Fibroblast of peridontal ligament (primary cell): ENCODE measurements around the gene FAM131A.
"Not testable (repeated sequence)": the region's sequence is repeated elsewhere in the genome, so short reads cannot be mapped to it uniquely, and the experiment has no call there.

Experiments
- DNase-seq: peaks from one replicate; pipeline ENCODE4 v3.0.0-alpha.2; 2010; ENCODE audit errors: extremely low read depth

Gene FAM131A

DNA sequence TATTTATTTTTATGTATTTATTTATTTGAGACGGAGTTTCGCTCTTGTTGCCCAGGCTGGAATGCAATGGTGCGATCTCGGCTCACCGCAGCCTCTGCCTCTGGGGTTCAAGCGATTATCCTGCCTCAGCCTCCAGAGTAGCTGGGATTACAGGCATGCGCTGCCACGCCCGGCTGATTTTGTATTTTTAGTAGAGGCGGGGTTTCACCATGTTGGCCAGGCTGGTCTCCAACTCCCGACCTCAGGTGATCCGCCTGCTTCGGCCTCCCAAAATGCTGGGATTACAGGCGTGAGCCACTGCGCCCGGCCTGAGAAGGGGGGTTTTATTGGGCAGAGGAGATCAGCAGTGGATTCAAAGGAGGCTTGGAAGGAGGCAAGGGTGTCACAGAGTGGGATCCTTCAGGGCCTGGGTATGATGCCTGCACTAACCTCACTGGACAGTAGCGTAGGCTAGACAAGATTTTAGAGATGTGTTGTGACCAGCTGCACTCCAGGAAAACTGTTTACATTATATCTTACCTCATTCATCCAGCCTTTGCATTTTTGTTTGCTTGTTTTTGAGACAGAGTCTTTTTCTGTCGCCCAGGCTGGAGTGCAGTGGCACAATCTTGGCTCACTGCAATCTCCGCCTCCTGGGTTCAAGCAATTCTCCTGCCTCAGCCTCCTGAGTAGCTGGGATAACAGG lies 2.2 kb downstream of the FAM131A start:
- not testable (repeated sequence) for DNase-seq

DNA sequence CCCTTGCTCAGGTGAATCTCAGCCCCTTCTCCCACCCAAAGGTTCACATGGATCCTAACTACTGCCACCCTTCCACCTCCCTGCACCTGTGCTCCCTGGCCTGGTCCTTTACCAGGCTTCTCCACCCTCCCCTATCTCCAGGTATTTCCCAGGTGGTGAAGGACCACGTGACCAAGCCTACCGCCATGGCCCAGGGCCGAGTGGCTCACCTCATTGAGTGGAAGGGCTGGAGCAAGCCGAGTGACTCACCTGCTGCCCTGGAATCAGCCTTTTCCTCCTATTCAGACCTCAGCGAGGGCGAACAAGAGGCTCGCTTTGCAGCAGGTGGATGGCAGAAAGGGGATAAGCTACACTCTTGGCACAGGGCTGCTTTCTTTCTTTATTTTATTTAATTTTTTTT lies 4.5 kb downstream of the FAM131A start:
- no peak for DNase-seq

DNA sequence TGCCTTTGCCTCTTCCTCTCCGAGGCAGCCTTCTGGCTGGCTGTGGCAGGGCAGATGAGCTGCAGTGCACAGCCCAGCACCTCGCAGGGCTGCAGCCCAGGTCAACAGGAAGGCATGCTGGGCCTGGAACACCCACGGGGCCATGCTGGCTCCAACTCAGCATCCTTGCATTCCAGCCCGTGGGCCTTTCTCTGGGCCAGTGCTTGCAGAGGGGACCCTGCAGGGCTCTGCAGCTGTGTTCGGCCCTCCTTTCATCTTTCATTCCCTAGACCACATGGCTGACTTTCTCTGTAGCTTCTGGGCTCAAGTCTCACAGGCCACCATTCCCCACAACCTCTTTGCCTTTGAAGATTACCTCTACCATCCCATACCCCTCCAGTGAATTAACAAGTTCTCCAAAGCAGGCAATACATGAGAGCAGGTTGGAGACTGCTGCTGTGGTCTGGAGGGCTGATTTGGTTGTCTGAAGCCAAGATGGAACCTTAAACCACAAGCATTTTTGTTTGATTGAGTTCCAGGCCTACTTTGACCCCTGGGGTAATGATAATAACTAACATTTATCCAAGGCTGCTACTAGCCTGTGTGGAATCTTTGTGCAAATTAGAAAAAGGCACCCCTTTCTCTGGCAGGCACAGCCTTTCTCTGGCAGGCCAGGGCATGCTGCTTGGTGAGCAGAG lies 5.9 kb downstream of the FAM131A start:
- DNase-seq = peak; percentile 74

DNA sequence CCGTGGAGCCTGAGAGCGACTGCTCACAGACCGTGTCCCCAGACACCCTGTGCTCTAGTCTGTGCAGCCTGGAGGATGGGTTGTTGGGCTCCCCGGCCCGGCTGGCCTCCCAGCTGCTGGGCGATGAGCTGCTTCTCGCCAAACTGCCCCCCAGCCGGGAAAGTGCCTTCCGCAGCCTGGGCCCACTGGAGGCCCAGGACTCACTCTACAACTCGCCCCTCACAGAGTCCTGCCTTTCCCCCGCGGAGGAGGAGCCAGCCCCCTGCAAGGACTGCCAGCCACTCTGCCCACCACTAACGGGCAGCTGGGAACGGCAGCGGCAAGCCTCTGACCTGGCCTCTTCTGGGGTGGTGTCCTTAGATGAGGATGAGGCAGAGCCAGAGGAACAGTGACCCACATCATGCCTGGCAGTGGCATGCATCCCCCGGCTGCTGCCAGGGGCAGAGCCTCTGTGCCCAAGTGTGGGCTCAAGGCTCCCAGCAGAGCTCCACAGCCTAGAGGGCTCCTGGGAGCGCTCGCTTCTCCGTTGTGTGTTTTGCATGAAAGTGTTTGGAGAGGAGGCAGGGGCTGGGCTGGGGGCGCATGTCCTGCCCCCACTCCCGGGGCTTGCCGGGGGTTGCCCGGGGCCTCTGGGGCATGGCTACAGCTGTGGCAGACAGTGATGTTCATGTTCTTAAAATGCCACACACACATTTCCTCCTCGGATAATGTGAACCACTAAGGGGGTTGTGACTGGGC lies 7.3 kb downstream of the FAM131A start:
- DNase-seq = no peak

DNA sequence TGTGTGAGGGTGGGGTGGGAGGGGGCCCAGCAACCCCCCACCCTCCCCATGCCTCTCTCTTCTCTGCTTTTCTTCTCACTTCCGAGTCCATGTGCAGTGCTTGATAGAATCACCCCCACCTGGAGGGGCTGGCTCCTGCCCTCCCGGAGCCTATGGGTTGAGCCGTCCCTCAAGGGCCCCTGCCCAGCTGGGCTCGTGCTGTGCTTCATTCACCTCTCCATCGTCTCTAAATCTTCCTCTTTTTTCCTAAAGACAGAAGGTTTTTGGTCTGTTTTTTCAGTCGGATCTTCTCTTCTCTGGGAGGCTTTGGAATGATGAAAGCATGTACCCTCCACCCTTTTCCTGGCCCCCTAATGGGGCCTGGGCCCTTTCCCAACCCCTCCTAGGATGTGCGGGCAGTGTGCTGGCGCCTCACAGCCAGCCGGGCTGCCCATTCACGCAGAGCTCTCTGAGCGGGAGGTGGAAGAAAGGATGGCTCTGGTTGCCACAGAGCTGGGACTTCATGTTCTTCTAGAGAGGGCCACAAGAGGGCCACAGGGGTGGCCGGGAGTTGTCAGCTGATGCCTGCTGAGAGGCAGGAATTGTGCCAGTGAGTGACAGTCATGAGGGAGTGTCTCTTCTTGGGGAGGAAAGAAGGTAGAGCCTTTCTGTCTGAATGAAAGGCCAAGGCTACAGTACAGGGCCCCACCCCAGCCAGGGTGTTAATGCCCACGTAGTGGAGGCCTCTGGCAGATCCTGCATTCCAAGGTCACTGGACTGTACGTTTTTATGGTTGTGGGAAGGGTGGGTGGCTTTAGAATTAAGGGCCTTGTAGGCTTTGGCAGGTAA lies 8.1 kb downstream of the FAM131A start:
- DNase-seq = peak; percentile 49

DNA sequence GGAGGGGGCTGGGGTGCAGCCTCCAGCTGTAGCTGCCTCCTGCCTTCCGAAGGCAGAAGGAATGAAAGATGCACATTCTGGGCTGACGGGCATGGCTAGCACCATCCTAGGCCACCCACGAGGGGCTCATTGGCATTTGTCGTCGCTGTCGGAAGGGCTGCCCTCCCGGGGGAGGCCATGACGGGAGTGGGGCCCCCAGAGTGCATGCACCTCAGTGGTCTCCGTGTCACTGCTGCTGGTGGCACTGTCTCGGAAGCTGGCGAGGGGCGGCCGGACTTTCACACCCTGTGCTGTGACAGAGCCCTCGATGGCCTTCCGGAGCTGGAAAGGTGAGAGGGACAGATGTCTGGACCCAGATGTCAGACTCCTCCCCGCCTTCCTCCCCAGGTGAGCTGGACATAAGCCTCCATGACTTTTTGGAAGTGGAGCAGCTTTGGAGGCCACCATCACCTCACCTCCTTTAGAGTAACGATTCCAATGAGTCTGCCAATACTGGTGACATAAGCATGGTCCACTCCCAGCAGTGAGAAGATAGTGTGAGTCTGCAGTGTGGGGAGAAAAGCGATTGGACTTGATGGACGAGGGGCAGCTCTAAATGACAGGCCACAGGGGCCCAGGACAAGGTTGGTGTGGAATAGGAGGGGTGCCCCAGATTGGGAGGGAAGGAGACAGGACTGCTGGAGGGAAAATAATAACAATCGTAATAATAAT lies 9.2 kb downstream of the FAM131A start:
- DNase-seq = no peak

DNA sequence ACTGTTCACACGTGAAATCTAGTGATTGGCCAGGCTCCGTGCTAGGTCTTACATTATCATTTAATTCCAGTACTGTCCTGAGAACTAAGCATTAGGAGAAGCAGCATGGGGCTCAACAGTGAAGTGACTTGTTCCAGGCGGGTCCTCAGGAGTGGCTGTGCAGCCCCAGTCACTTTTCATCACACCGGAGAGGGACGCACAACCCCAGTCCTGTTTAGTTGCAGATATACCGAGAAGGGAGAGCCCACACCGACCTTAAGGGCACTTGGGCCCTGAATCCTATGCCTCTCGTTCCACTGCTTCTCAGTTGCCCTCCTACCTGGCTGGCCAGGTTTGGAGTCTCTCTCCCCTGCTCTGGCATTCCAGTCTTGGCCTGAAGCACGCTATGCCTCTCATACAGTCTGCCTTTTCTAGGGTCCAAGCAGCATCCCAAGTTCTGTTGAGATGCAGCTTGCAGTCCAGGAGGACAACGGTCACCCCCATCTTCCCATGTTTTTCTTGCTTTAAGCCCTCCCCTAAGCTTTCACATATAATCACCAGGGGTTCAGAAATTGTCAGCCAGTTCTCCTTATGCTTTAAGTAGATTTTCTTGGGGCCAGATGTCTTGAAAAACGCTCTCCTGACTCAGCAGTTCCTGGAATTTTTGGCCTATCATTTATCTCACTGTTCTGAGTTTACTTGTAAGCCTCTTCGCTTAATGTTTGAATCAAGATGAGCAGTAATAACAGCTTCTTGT lies 10.1 kb downstream of the FAM131A start:
- peak; percentile 68 for DNase-seq

DNA sequence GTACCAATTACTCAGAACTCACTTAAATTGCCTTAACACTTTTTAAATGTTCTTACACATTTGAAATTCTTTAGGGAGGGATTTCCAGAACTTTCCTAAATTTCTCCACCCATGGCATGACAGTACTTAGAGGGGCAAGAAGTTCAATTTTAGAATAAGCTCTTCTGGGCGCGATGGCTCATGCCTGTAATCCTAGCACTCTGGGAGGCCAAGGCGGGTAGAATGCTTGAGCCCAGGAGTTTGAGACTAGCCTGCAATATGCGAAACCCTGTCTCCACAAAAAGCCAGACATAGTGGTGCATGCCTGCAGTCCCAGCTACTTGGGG lies 10.6 kb downstream of the FAM131A start:
- no peak for DNase-seq

DNA sequence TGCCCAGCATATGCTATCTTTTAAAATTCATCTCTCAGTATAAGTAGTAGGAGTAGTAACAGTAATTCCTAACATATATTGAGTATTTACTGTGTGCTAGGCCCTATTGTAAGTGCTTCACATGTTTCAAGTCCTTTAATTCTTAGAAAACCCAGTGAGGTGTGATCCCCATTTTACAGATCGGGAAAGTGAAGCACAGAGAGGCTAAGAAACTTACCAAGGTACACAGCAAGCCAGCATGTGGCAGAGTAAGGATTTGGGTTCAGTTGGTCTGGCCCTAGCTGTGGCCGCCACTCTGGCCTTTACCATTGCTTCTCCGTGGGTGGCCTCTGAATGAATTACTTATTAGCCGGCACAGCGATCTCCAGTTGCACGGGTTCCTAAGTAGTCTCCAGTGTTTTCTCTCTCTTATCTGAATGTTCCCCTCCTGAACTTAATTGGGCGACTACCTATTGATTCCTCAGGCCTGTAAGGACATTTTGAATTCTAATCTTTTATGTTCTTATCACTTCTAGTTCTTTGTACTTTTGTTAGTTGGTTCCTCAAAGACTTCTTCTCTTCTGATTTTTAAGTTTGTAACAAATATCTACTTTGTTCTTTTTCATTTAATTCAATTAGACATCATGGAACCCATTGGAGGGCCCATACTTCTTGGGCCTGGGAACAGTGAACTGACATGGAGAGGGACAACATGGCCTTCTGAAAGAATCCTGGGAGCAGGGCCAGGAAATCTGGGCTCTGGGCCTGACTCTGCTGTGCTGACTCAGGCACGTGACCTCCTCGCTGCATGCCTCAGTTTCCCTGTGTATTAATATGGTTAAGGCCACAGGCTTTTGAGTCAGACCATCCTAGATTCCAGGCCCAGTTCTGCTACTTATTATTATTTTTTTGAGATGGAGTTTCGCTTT lies 12.4 kb downstream of the FAM131A start:
- DNase-seq = no peak

DNA sequence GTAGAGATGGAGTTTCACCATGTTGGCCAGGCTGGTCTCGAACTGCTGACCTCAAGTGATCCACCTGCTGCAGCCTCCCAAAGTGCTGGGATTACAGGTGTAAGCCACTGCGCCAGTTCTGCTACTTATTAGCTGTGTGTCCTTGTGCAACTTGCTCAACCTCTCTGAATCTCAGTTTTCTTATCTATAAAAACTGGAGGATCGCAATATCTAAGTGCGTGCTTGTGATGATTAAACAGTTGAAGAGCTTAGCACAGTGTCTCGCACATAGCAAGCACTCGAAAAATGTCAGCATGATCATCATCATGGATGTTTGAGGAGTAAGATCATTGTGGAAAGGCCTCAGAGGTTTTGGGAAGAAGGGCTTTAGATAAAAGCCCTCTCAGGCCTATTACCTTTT lies 13.2 kb downstream of the FAM131A start:
- DNase-seq = no peak

DNA sequence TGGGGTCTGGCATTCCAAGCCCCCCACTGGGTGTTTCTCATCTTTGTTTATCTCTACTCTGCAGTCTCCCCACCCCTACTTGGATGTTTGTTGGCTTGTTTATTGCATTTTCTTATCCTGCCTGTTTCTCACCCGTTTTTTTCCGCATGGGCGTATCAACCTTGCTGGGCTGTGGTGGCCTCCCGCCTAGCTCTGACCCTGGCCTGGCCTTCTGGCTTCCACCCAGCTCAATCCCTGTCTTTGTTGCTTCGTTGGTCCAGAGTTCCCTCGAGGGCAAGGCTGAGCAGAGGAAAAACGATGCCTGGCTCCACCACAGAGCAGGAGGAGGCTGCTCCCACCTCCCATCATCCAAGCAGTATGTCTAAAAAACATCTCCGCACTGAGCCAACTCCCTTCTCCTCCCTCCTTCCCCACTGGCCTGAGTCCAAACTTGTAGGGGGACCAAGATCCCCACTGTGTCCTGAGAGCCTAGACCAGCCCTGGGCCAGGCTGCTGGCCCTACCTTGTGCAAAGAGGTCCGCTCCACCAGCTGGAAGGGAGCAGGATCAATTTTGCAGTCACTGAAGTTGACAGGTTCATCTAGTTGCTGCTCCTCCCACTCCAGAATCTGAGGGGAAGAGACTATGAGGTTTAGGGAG lies 14.2 kb downstream of the FAM131A start:
- DNase-seq = no peak

DNA sequence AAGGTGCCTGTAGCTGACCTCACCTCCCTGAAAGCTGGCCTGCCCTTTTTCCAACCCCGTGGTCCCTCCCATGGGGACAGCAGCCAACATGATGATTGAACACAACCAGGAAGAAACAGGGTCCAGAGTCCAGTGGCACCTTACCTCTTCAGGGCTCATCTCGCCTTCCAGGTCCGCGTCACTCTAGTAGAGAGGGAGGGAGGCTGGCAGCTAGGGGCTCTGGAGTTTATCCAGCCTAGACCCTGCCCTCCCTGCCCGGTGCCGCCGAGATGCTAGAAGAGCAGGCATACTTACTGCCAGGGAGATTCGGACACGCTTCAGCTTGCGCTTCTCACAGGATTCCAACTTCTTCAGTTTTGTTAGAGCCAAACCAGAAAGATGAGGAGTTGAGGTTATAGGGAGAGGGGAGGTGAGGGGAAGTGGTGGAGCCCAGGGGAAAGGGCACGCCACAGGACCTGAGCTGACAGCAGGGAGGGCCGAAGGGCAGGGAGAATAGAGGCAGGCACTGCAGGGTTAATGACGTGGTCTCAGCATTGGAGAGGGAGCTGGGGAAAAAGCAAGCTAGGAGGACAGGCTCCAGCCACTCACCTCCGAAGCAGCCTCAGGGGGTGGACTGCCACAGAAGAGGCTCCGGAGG lies 14.9 kb downstream of the FAM131A start:
- no peak for DNase-seq

DNA sequence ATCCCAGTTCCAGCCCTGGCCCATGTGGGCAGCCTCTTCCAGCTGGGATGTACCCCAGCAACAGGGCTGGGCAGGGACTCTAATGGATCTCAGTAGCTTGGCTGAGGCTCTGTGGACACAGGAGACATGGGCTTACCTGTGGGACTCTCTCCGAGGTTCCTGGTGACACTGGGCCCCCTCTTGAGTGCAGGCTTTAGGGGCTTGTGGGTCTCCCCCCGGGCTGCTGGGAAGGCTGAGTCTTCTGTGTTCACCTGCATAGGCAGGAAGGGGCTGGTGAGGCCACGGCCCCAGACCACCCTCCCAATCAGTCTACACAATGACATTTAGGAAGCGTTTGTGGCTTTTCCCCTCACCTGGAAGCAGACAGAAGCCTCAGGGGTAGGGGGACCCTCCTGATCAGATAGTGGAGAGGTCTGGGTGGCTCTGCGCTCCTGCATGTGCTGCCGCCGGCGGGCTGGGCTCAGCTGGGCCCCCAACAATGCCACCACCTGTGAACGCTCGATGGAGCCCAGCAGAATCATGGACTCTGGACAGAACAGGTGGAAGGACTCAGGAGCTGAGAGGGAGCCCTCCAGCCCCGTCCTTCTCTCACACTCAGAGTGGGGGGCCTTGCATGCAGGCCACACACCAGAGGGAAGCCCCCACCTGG lies 15.6 kb downstream of the FAM131A start:
- DNase-seq = no peak

DNA sequence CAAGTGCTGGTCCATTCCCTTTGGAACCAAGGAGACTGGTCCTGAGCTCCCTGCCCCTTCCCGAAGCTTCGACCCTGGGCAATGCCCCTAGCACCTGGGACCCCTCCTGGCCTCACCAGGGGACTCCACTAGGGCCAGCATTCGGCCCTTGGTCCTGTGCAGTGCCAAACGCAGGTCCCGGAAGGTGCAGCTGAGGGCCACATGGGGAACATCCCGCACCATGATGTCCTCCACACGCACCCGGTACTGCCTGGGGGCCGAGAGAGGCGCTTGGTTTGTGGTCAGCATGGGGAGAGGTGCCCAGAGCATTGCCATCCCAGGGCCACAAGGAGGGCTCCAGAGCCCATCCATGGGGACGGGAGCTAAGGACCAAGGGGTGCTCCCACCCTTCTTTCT lies 16.1 kb downstream of the FAM131A start:
- no peak for DNase-seq

DNA sequence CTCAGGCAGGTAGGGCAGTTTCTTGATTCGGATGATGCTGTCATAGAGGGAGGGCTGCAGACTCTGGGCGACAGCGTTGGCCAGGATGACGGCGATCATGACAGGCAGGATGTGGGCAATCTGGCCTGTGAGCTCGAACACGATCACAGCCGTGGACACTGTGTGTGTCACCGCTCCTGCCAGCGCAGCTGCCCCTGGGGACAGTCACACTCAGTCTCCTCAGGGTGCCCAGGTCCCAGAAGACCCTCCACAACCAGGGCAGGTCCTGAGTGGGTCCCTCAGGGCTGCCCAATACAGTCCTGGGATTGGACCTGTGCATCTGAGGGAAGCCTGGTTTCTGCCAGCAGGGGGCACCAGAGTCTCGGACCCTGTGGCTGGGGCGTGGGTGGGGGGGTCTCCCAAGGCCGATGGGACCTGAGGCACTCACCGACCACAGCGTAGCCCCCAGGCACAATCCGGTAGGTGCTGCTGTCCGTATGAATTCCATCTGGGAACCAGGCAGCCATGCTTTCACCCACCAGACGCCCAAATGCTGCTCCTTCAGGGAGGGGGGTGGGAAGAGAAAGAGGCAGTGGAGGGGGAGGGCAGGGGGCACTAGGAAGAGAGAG lies 16.8 kb downstream of the FAM131A start:
- no peak for DNase-seq

DNA sequence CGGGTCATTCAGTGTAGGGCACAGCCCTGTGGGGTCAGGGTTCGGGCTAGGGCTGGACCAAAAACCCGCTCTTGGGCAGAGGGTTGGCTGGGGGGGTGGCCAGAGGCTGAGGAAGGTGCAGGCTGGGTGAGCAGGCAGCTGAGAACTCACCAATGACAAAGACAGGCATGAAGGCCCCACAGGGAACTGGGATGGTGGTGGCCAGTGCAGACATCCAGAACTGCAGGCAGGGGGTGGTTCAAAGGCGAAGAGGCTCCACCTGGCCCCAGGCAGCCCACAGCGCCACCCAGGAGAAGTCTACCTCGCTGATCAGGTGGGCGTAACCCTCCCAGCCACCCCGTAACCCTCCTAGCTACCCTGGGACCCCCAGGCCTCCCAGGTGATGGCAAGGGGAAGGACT lies 17.4 kb downstream of the FAM131A start:
- no peak for DNase-seq

DNA sequence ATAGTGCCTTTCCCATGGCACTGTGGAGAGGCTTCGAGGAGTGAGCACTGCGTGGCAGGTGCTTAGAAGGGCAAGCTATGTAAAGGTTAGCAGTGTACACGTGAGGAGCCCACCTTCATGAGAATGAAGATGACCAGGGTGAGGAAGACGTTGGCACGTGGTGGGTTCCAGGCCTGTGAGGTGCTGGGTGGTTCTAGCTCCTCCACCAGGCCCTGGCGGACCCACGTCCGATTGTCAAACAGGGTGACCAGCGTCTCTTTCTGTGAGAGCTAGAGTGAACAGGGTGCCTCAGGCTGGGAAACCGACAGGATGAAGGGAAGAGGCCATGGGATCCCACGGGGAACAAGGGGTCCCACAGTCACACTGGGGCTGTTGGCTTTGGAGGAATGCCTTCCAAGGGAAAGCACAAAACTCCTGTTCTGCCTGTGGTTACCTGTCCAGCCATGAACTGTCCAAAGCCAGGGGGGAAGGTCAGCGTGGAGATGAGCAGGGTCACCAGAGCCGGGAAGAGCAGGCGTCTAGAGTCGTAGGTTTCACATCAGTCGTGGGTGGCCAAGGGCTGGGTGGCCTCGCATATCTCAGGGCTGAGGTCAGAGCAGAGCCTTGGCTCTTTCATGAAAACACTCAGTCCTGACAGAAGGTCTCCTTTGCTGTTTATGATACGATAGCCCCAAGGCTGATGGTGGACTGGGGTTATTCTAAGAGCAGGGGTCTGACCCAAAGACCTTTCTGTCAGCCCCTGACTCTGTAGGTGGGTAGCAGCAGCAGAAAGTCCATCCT lies 18.1 kb downstream of the FAM131A start:
- DNase-seq = no peak
